ENCODE results near the gene TMEM69.
"Not testable (repeated sequence)": the region's sequence is repeated elsewhere in the genome, so short reads cannot be mapped to it uniquely, and the experiment has no call there.

The TMEM69 gene

GRCh38 chr1:45678489-45678888 is 9.5 kb upstream of the TMEM69 start:
- no peak for DNase-seq

DNA sequence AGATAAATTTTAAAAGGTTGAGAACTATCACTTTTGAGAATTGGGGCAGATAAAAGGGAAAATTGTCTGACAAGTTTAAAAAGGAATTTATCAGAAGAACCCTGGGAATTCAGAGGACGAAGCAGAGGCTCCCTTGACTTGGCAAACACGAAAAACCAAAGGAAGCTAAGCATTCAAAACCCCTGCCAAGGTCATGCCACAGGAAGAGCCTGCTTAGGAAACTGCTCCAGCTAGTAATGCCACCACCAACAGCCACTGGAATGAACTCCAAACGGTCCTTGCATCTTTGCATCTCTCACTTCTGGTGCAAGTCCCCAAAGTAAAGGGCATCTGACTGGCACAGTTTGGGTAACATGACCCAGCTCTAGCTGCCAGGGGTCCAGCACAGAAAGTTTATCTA is 8.9 kb upstream of the TMEM69 start:
- no peak for DNase-seq

DNA sequence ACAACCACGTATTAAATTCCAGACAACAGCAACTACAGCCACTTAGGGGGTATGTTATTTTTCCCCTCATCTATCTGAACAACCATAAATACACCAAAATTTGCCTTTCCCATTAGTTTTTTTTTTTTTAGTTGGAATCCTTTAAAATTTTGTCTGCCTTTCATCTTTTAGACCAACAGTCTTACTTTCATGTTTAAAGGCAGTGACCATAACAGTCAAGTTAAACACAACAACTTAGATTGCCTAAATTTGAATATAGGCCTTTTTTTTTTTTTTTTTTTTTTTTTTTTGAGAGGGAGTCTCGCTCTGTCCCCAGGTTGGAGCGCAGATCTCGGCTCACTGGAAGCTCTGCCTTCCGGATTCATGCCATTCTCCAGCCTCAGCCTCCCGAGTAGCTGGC is 5.0 kb upstream of the TMEM69 start:
- DNase-seq = no peak

DNA sequence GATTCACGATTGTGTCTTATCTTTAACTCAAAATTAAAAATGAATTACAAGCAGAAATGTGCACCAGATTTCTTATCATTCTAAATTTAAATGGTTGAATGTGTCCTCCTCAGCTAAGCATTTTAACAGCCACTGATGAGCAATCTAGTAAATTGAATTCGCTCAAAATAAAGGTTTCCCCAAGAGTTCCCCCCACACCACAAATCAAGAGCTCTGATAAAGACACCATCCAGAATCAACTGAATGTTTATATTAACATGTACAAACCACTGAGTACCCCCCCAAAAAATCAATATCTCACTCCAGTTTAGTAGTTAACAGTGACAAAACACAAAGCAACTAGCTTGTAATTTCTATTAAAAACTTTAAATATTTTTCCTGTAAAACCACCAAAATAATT is 3.6 kb upstream of the TMEM69 start:
- no peak for DNase-seq

GRCh38 chr1:45685308-45686014 is 2.5 kb upstream of the TMEM69 start:
- DNase-seq = peak in 1 of 6 experiments; percentile 14

- peak in 5 of 6 experiments; percentile 47 to 85 (median 62) for DNase-seq
Measured at GRCh38 chr1:45686015-45686287, 2.0 kb upstream of the TMEM69 start.

DNA sequence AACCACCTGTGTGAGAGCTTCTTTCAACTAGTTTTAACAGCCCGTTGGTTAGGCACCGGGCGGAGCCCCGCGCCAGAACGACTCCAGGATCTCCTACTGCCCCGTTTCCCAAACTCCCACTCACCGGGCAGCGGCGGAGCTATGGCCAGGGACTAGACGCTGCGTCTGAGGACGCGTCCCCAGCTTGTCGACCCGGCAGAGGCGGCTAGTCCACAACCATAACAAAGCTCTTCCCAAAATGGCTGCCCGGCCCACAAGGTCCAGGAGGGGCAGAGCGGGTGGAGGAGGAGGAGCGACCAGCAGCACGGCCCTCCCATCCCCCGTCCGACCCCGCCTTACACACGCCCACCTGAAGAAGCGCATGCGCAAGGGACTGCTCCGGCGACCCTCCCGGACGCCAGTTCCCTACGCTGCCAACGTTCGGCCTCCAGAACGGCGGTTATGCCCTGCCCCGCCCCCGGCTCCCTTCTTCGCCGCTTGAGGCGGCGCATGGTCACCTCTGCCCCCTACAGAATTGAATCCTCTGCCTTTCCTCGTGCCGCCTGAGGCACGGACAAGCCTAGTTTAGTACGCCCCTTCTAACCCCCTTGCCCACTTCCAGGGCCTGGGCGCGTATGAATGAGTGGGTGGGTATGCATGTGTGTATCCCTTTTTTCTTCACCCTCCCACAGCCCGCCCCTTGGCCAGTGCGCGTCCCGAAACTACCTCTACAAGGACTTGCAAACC is 1.5 kb upstream of the TMEM69 start, which contains the start of gene GPBP1L1:
Gene GPBP1L1, minus strand, starts transcription at position 246 of the 726 bp plus-strand sequence. CDS start 27,446 bp downstream, outside the sequence.
- DNase-seq = peak; percentile 95 to 98 (median 96)

DNA sequence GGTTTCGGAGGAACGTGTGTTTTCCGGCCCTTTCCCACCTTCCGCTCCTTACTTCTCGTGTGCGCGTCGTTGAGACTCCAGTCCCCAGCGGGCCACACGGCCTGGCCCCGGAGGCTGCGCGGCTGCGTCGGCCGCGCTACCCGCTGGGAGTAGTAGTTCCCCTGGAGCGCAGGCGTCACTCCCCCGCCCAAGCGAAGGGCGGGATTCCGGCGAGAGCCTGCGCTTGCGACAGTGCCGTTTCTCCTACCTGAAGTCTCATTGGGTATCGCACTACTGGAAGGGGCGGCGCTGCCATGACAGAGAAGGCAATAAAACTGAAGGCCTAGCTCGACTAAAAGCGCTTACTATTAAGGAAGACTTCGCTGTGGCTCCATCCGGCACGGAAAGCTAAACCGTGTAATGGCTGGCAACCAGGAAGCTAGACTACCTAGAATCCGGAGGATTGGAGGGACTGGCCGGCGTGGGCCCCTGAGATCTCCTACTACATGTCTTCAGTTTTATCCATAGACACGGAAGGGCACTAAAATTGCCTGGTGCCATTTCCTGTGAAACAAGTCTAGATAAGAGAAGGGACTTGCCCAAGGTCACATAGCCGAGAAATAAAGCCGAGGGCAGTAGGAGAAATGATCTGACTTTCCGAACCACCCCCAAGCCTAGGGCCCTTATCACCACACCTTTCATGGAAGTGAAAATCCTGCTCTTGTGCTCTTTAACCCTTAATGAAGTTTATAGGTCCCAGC is 797 bp upstream of the TMEM69 start:
- peak; percentile 93 to 98 (median 98) for DNase-seq

DNA sequence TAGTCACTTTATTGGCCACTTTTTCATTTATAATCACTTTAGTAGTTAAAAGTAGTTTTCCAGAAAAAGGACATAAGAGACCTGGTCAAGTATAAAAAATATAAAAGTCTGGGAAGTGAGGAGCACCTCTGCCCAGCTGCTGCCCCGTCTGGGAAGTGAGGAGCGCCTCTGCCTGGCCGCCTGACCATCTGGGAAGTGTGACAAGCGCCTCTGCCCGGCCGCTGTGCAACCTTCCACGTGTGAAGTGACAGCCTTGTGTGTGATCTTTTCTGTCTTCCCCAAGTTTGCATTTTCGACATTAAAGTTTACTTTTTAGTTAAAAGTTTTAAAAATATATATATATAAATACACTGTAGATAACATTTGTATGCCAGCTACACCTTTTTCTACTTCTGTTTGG is 5.8 kb downstream of the TMEM69 start:
- not testable (repeated sequence) for DNase-seq

DNA sequence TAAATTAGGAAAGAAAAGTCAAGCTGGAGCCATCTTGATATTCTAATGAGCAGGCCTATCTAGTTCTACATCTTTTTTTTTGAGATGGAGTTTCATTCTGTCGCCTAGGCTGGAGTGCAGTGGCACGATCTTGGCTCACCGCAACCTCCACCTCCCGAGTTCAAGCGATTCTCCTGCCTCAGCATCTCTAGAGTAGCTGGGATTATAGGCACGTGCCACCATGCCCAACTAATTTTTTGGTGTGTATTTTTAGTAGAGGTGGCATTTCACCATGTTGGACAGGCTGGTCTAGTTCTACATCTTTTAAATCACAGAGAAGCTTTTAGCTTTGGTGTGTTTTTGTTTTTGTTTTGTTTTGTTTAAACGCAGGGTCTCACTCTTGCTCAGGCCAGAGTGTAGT is 6.8 kb downstream of the TMEM69 start:
- no peak for DNase-seq

GRCh38 chr1:45704637-45705036 is 16.7 kb downstream of the TMEM69 start:
- no peak for DNase-seq

- DNase-seq = no peak
Measured at GRCh38 chr1:45713711-45714110, 25.7 kb downstream of the TMEM69 start.

DNA sequence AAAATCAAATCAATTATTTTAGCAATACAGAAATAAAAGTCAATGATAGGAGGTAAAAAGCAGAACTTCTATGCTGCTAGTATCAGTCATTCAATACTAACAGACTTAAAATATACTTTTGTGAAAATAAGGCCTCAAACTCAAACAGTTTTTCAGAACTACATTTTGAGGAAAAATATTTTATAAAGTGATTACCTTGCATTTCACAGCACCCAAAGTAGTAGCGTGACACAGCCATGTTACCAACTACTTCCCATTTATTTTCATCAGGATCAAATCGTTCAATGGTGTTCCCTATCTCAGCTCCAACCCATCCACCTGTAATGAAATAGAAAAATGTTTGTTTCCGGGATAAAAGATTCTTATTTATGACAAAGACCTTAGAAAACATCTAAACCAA is 28.7 kb downstream of the TMEM69 start:
- no peak for DNase-seq

GRCh38 chr1:45717386-45717785 is 29.4 kb downstream of the TMEM69 start:
- DNase-seq = not testable (repeated sequence)

DNA sequence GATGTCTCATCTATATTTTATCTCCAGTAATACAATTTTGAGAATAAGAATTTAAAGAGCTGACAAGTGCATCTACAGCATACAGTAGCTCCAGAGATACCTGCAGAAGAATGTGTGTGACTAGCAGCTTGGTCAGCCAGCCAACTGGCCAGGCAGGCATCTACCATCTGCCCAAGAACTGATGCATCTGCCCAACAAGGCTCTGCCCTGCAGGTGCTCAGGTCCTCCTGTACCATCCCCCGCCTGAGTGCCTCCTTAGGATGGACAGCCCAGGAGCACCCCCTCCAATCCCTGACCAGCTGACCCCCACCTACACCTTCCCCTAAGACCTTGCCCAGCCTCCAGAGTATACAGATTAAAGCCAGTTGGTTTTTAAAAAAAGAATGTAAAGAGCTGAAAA is 30.3 kb downstream of the TMEM69 start:
- DNase-seq = no peak

GRCh38 chr1:45721207-45721606 is 33.2 kb downstream of the TMEM69 start:
- no peak for DNase-seq

DNA sequence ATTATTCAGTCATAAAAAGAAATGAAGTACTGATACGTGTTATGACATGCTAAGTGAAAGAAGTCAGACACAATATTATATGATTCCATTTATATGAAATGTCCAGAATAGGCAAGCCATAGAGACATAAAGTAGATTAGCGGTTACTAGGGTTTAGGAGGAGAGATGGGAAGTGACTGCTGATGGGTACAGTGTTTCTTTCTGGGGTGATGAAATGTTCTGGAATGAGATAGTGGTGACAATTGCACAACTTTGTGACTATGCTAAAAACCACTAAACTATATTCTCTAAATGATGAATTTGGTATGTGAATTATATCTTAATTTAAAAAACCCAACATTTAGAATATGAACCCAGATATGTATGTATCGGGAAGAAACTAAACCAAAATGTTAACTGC is 34.8 kb downstream of the TMEM69 start:
- no peak for DNase-seq

DNA sequence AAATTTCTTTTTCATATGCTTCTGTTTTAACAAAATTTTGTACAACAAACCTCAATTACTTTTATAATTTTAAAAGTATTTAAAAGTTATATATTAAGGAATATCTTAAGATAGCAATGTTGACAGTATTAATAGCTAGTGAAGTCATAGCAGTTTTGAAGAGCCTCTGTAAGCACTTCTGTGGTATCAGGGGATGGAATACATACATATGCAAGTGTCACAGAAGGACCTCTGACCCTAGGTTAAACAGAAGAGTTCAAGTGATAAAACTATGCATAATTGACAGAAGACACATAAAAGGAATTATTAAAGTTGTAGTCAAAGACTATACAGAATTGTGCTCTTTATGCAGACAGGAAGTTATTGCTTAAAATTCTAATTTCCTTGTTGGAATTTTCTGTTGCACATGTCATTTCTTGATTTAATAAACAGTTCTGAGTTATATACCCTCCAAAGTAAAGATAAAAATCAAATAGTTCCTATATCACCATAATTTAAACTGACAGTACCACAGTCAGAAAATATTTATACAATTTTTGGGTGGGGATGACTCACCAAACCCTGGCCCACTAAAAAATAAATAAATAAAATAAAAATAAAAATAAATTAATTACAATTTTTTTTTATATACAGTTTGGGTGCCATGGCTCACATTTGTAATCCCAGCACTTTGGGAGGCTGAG is 35.4 kb downstream of the TMEM69 start:
- no peak for DNase-seq

GRCh38 chr1:45726007-45726406 is 38.0 kb downstream of the TMEM69 start:
- DNase-seq = not testable (repeated sequence)

DNA sequence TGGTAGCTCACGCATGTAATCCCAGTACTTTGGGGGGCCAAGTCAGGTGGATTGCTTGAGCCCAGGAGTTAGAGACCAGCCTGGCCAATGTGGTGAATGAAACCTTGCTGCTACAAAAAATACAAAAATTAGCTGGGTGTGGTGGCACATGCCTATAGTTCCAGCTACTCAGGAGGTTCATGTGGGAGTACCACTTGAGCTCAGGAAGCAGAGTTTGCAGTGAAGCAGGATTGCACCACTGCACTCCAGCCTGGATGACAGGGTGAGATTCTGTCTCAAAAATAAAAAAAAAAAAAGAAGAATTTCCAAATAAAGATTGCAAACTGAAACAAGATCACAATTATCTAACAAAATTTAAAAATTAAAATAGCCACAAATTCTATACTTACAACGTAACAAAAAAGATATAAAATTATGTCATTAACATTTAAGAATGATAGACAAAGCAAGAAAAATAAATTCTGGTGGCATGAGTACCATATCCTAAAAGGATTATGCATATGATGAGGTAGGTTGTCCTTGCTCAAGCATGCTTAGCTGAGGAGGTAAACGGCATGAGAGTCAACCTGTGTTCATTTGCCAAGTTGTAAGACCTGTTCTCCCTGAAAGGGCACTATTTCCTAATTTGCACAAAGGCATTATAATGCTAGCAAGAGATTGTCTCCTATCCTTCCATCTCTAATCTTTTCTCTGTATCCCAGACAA is 42.2 kb downstream of the TMEM69 start:
- no peak for DNase-seq

DNA sequence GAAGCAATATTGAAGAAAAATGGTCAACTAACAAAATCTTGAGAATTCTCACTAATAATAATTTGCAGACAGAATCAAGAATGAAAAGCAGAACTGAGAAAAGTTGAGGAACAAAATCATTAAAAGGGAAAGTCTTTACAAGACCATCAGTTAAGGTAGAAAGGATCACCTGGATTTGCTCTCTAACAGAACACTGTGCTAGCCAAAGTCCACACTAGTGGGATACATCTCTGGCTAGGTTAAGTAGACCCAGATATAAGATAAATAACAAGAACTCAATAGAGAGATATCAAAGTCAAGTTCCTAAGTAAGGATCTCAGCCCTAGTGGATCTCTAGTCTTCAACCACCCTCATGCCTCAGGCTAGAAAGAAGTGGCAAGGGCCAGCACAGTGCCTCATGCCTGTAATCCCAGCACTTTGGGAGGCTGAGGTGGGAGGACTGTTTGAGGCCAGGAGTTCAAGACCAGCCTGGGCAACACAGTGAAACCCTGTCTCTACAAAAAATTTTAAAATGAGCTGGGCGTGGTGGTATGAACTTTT is 42.9 kb downstream of the TMEM69 start:
- no peak for DNase-seq

- no peak for DNase-seq
Measured at GRCh38 chr1:45739137-45739536, 51.2 kb downstream of the TMEM69 start.

All from stimulated activated naive CD4-positive, alpha-beta T cell (primary cell).